Memory B cell (primary cell): ENCODE results near the gene DGKH.

Source experiments
- ATAC-seq: fragments of 150-1000 bp; cut with Tn5 transposase; 2 replicates; pipeline ENCODE4 v1.10.0; 2021; ENCODE audit warnings: low read depth, mild to moderate bottlenecking, moderate library complexity
- DNase-seq, 2 donors: peaks; one replicate each; pipeline ENCODE4 v3.0.0; 2022; ENCODE audit warnings: low spot score in 2 of 2
- H3K27ac Mint-ChIP-seq: one replicate; pipeline ENCODE4 v1.8.0; 2022; ENCODE audit warnings: mild to moderate bottlenecking, moderate library complexity, mixed read lengths
- H3K27me3 Mint-ChIP-seq: one replicate; pipeline ENCODE4 v1.8.0; 2022; ENCODE audit warnings: mixed read lengths
- H3K36me3 Mint-ChIP-seq: one replicate; pipeline ENCODE4 v1.8.0; 2022; ENCODE audit warnings: mild to moderate bottlenecking, mixed read lengths
- H3K4me1 Mint-ChIP-seq: one replicate; pipeline ENCODE4 v1.8.0; 2022; ENCODE audit warnings: mixed read lengths
- H3K4me3 Mint-ChIP-seq: one replicate; pipeline ENCODE4 v1.8.0; 2022; ENCODE audit warnings: mild to moderate bottlenecking, moderate library complexity, mixed read lengths
- H3K9me3 Mint-ChIP-seq: one replicate; pipeline ENCODE4 v1.8.0; 2022; ENCODE audit warnings: mixed read lengths

DGKH gene

GRCh38 chr13:42028113-42028799, 20.2 kb upstream of the DGKH start:
- ATAC-seq (no peak), DNase-seq (no peak)
- H3K4me1 Mint-ChIP-seq = no peaks in the 10 kb centered on the region
- peaks cover 14% of the 10 kb centered on the region for H3K27me3 Mint-ChIP-seq
- H3K9me3 Mint-ChIP-seq = no peaks in the 10 kb centered on the region
- no peak overlapping the region for H3K27ac Mint-ChIP-seq
- no peak overlapping the region for H3K4me3 Mint-ChIP-seq
- no peaks in the 10 kb centered on the region for H3K36me3 Mint-ChIP-seq

GRCh38 chr13:42035905-42036521, 12.4 kb upstream of the DGKH start:
- Mint-ChIP-seq H3K27me3 (peaks cover 1% of the 10 kb centered on the region), H3K9me3 (peaks cover 5% of the 10 kb centered on the region), H3K4me1 (peaks cover 5% of the 10 kb centered on the region), H3K4me3 (no peak overlapping the region), H3K27ac (no peak overlapping the region), H3K36me3 (no peaks in the 10 kb centered on the region)
- ATAC-seq (no peak), DNase-seq (no peak)

GRCh38 chr13:42036711-42037110, 11.7 kb upstream of the DGKH start:
- DNase-seq = no peak
- H3K9me3 Mint-ChIP-seq = peaks cover 5% of the 10 kb centered on the region
- no peaks in the 10 kb centered on the region for H3K36me3 Mint-ChIP-seq
- no peak for ATAC-seq
- peaks cover 2% of the 10 kb centered on the region for H3K27me3 Mint-ChIP-seq
- H3K27ac Mint-ChIP-seq = no peak overlapping the region
- peaks cover 12% of the 10 kb centered on the region for H3K4me1 Mint-ChIP-seq
- no peak overlapping the region for H3K4me3 Mint-ChIP-seq

- peaks cover 5% of the 10 kb centered on the region for H3K9me3 Mint-ChIP-seq
- no peak for DNase-seq
- H3K4me1 Mint-ChIP-seq = peaks cover 15% of the 10 kb centered on the region
- H3K27me3 Mint-ChIP-seq = peaks cover 5% of the 10 kb centered on the region
- H3K27ac Mint-ChIP-seq = peak overlapping the region; percentile 54
- peak overlapping the region; percentile 91 for H3K4me3 Mint-ChIP-seq
- ATAC-seq = no peak
- no peaks in the 10 kb centered on the region for H3K36me3 Mint-ChIP-seq
Observed at GRCh38 chr13:42038661-42039456, 9.6 kb upstream of the DGKH start.

- DNase-seq (peak in 1 of 2 donors; percentile 7), ATAC-seq (peak; percentile 18)
- Mint-ChIP-seq H3K27me3 (peaks cover 12% of the 10 kb centered on the region), H3K4me3 (peak overlapping the region; percentile 91), H3K27ac (peak overlapping the region; percentile 54), H3K4me1 (peaks cover 15% of the 10 kb centered on the region), H3K36me3 (no peaks in the 10 kb centered on the region), H3K9me3 (peaks cover 5% of the 10 kb centered on the region)
Observed at GRCh38 chr13:42039457-42039945, 8.9 kb upstream of the DGKH start.

- DNase-seq (peak; percentile 49), ATAC-seq (peak; percentile 80)
- no peaks in the 10 kb centered on the region for H3K36me3 Mint-ChIP-seq
- H3K4me1 Mint-ChIP-seq = peaks cover 15% of the 10 kb centered on the region
- peak overlapping the region; percentile 91 for H3K4me3 Mint-ChIP-seq
- peak overlapping the region; percentile 54 for H3K27ac Mint-ChIP-seq
- peaks cover 5% of the 10 kb centered on the region for H3K9me3 Mint-ChIP-seq
- peaks cover 12% of the 10 kb centered on the region for H3K27me3 Mint-ChIP-seq
Observed at GRCh38 chr13:42039946-42040729, 8.3 kb upstream of the DGKH start.

GRCh38 chr13:42040730-42041010, 7.8 kb upstream of the DGKH start:
- DNase-seq (no peak), ATAC-seq (no peak)
- H3K4me1 Mint-ChIP-seq = peaks cover 15% of the 10 kb centered on the region
- peaks cover 5% of the 10 kb centered on the region for H3K9me3 Mint-ChIP-seq
- peak overlapping the region; percentile 84 for H3K4me3 Mint-ChIP-seq
- no peak overlapping the region for H3K27ac Mint-ChIP-seq
- no peaks in the 10 kb centered on the region for H3K36me3 Mint-ChIP-seq
- peaks cover 12% of the 10 kb centered on the region for H3K27me3 Mint-ChIP-seq

- Mint-ChIP-seq H3K4me3 (peak overlapping the region; percentile 84), H3K9me3 (peaks cover 4% of the 10 kb centered on the region), H3K36me3 (no peaks in the 10 kb centered on the region), H3K4me1 (peaks cover 15% of the 10 kb centered on the region), H3K27ac (no peak overlapping the region), H3K27me3 (peaks cover 15% of the 10 kb centered on the region)
- ATAC-seq (peak; percentile 4), DNase-seq (peak; percentile 16 to 29)
Observed at GRCh38 chr13:42041011-42041683, 7.3 kb upstream of the DGKH start.

- Mint-ChIP-seq H3K36me3 (no peaks in the 10 kb centered on the region), H3K4me1 (peaks cover 15% of the 10 kb centered on the region), H3K4me3 (peak overlapping the region; percentile 84), H3K9me3 (no peaks in the 10 kb centered on the region), H3K27ac (no peak overlapping the region), H3K27me3 (peaks cover 15% of the 10 kb centered on the region)
- DNase-seq (no peak), ATAC-seq (no peak)
Observed at GRCh38 chr13:42041684-42042035, 6.8 kb upstream of the DGKH start.

- Mint-ChIP-seq H3K36me3 (no peaks in the 10 kb centered on the region), H3K27ac (no peak overlapping the region), H3K4me1 (peaks cover 18% of the 10 kb centered on the region), H3K27me3 (peaks cover 21% of the 10 kb centered on the region), H3K4me3 (no peak overlapping the region), H3K9me3 (no peaks in the 10 kb centered on the region)
- DNase-seq (no peak), ATAC-seq (no peak)
Observed at GRCh38 chr13:42043676-42044075, 4.8 kb upstream of the DGKH start.

- Mint-ChIP-seq H3K27me3 (peaks cover 24% of the 10 kb centered on the region), H3K27ac (no peak overlapping the region), H3K4me3 (no peak overlapping the region), H3K4me1 (peaks cover 9% of the 10 kb centered on the region), H3K9me3 (no peaks in the 10 kb centered on the region), H3K36me3 (peaks cover 1% of the 10 kb centered on the region)
- ATAC-seq = no peak
- no peak for DNase-seq
Observed at GRCh38 chr13:42046448-42046847, 2.0 kb upstream of the DGKH start.

- H3K27me3 Mint-ChIP-seq = peaks cover 23% of the 10 kb centered on the region
- H3K4me1 Mint-ChIP-seq = peaks cover 3% of the 10 kb centered on the region
- peaks cover 1% of the 10 kb centered on the region for H3K36me3 Mint-ChIP-seq
- ATAC-seq (peak; percentile 22), DNase-seq (peak in 1 of 2 donors; percentile 24)
- H3K27ac Mint-ChIP-seq = no peak overlapping the region
- peak overlapping the region; percentile 79 for H3K4me3 Mint-ChIP-seq
- no peaks in the 10 kb centered on the region for H3K9me3 Mint-ChIP-seq
Observed at GRCh38 chr13:42047561-42048341, 697 bp upstream of the DGKH start.
